GM23248 (cell line): ENCODE data around the gene ZNF792.

Experiments
- EZH2 ChIP-seq: fragments of 200-600 bp; sonication (generic); IDR thresholded peaks from 2 replicates; pipeline ENCODE4 v1.6.1; 2018; ENCODE audit warnings: antibody characterized with exemption, mild to moderate bottlenecking; ENCODE audit not compliant: insufficient read depth, poor library complexity, severe bottlenecking
- EZH2phosphoT487 ChIP-seq: fragments of 200-600 bp; sonication (generic); IDR thresholded peaks from 2 replicates; pipeline ENCODE4 v1.6.1; 2018; ENCODE audit warnings: antibody characterized with exemption, moderate library complexity, mild to moderate bottlenecking, low read depth; ENCODE audit not compliant: insufficient read depth

DNA sequence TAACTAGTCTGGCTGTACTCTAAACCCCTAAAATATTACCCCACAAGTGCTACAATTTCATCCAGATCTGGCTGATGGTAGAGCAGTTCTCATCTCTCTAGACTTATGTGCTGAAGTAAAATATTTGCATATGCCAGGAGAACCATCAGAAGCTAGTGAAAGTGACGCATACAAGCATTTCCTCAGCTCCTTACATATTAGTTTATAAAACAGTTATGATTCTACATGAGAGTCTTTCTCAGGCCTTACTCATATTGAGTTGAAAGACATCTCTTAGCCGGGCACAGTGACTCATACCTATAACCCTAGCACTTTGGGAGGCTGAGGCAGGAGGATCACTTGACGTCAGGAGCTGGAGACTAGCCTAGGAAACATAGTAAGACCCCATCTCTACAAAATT is 53.3 kb downstream of the ZNF792 start:
- TF ChIP-seq EZH2 (no peak), EZH2phosphoT487 (no peak)
